IMR-90 (cell line): ENCODE measurements around the gene CCNC.

Source experiments
- BHLHE40 ChIP-seq: fragments of 150-350 bp; IDR thresholded peaks from 2 replicates; pipeline ENCODE4 v1.6.1; 2016; ENCODE audit warnings: mild to moderate bottlenecking, low read depth, low read length
- CEBPB ChIP-seq: IDR thresholded peaks from 2 replicates; pipeline ENCODE4 v1.6.1; 2012; ENCODE audit warnings: low read depth, low read length, improper control_type of control experiment
- CTCF ChIP-seq: conservative IDR thresholded peaks from 2 replicates; pipeline ENCODE4 v1.5.1; 2012; ENCODE audit warnings: mild to moderate bottlenecking, low read depth, low read length, improper control_type of control experiment
- ELK1 ChIP-seq: fragments of 150-350 bp; IDR thresholded peaks from 2 replicates; pipeline ENCODE4 v1.6.1; 2016; ENCODE audit warnings: low read depth, mild to moderate bottlenecking, low read length, moderate library complexity, borderline replicate concordance
- FOS ChIP-seq: fragments of 150-350 bp; IDR thresholded peaks from 2 replicates; pipeline ENCODE4 v1.6.1; 2016; ENCODE audit warnings: low read depth, low read length
- MAZ ChIP-seq: IDR thresholded peaks from 2 replicates; pipeline ENCODE4 v1.6.1; 2012; ENCODE audit warnings: low read depth, mild to moderate bottlenecking, low read length, improper control_type of control experiment, moderate library complexity, borderline replicate concordance
- MXI1 ChIP-seq: IDR thresholded peaks from 2 replicates; pipeline ENCODE4 v1.6.1; 2012; ENCODE audit warnings: low read depth, mild to moderate bottlenecking, low read length, moderate library complexity, borderline replicate concordance
- NFE2L2 ChIP-seq: fragments of 150-350 bp; IDR thresholded peaks from 2 replicates; pipeline ENCODE4 v1.6.1; 2016; ENCODE audit warnings: low read depth, mild to moderate bottlenecking, low read length
- POLR2A ChIP-seq: IDR thresholded peaks from 2 replicates; pipeline ENCODE4 v1.6.1; 2012; ENCODE audit warnings: mild to moderate bottlenecking, low read depth, low read length
- RAD21 ChIP-seq: IDR thresholded peaks from 2 replicates; pipeline ENCODE4 v1.6.1; 2012; ENCODE audit warnings: low read length, improper control_type of control experiment
- RCOR1 ChIP-seq: IDR thresholded peaks from 2 replicates; pipeline ENCODE4 v1.6.1; 2012; ENCODE audit warnings: mild to moderate bottlenecking, low read length, improper control_type of control experiment; ENCODE audit not compliant: insufficient replicate concordance
- RFX5 ChIP-seq: IDR thresholded peaks from 2 replicates; pipeline ENCODE4 v1.8.0; 2012; ENCODE audit warnings: low read depth, mild to moderate bottlenecking, low read length, moderate library complexity
- SMC3 ChIP-seq: fragments of 150-350 bp; IDR thresholded peaks from 2 replicates; pipeline ENCODE4 v1.6.1; 2016; ENCODE audit warnings: low read depth, mild to moderate bottlenecking, antibody characterized with exemption, low read length, moderate library complexity
- TF ChIP-seq, protein P1 (sequence below): fragments of 150-350 bp; IDR thresholded peaks from 2 replicates; pipeline ENCODE4 v1.6.1; 2017; ENCODE audit warnings: mild to moderate bottlenecking, antibody characterized with exemption, low read length, low read depth

DNA sequence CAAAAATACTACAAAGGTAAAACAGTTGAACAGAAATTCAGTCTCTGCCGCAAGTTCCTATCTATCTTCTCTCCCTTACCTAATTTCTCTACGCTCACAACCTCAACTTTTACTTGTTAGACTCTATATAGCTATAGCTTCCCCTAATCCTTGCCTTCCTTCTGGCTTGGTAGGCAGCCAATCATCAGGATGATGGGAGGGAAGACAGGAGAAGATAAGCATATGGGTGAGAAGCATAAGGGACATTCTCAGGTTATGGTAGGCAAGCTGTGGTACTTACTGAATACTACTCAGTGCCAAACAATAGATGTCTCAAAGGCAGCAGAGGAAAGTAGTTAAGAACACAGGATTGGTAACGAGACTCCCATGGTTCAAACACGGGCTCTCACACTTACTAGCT is 7.8 kb downstream of the CCNC start:
- TF ChIP-seq CTCF (no peak), RAD21 (no peak), SMC3 (no peak), POLR2A (no peak), RCOR1 (no peak), FOS (no peak), MXI1 (no peak), RFX5 (no peak), CEBPB (no peak), MAZ (no peak), ELK1 (no peak), BHLHE40 (no peak), NFE2L2 (no peak)
- TF ChIP-seq, protein P1, sequence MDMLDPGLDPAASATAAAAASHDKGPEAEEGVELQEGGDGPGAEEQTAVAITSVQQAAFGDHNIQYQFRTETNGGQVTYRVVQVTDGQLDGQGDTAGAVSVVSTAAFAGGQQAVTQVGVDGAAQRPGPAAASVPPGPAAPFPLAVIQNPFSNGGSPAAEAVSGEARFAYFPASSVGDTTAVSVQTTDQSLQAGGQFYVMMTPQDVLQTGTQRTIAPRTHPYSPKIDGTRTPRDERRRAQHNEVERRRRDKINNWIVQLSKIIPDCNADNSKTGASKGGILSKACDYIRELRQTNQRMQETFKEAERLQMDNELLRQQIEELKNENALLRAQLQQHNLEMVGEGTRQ, result no peak
